GM21360 (cell line): ENCODE measurements around the gene MYLK4.
A peak's percentile ranks its signal among the peaks of the same experiment; 100 is the strongest.
"Not testable (repeated sequence)": the region's sequence is repeated elsewhere in the genome, so short reads cannot be mapped to it uniquely, and the experiment has no call there.

Experiments used
- ATAC-seq: cut with Tn5 transposase; IDR thresholded peaks from one replicate; pipeline ENCODE4 v1.9.1; 2021; ENCODE audit warnings: mild to moderate bottlenecking, moderate library complexity; ENCODE audit not compliant: unreplicated experiment

MYLK4 gene

GRCh38 chr6:2780102-2780737 is 29.5 kb upstream of the MYLK4 start:
- ATAC-seq, result no peak

GRCh38 chr6:2777249-2777648 is 26.5 kb upstream of the MYLK4 start:
- no peak for ATAC-seq

- ATAC-seq, result no peak
Observed at GRCh38 chr6:2775003-2775402, 24.3 kb upstream of the MYLK4 start.

GRCh38 chr6:2773449-2773848 is 22.7 kb upstream of the MYLK4 start:
- no peak for ATAC-seq

- no peak for ATAC-seq
Observed at GRCh38 chr6:2772840-2773239, 22.1 kb upstream of the MYLK4 start.

GRCh38 chr6:2771079-2771478 is 20.4 kb upstream of the MYLK4 start:
- no peak for ATAC-seq

- no peak for ATAC-seq
Observed at GRCh38 chr6:2770171-2770570, 19.4 kb upstream of the MYLK4 start.

- no peak for ATAC-seq
Observed at GRCh38 chr6:2768696-2769095, 18.0 kb upstream of the MYLK4 start.

GRCh38 chr6:2767657-2768524 is 17.2 kb upstream of the MYLK4 start:
- no peak for ATAC-seq

- ATAC-seq, result no peak
Observed at GRCh38 chr6:2766767-2767656, 16.3 kb upstream of the MYLK4 start.

- peak; percentile 27 for ATAC-seq
Observed at GRCh38 chr6:2765896-2766766, 15.4 kb upstream of the MYLK4 start.

- ATAC-seq, result peak; percentile 89
Observed at GRCh38 chr6:2765166-2765895, 14.6 kb upstream of the MYLK4 start, which contains the start of gene WRNIP1. WRNIP1 (plus strand) TSS chr6:2765393; CDS start chr6:2765623, 230 bp downstream.

- peak; percentile 51 for ATAC-seq
Observed at GRCh38 chr6:2764610-2765165, 14.0 kb upstream of the MYLK4 start.

- ATAC-seq, result no peak
Observed at GRCh38 chr6:2763876-2764540, 13.3 kb upstream of the MYLK4 start.

GRCh38 chr6:2763345-2763841 is 12.7 kb upstream of the MYLK4 start:
- ATAC-seq, result no peak

- not testable (repeated sequence) for ATAC-seq
Observed at GRCh38 chr6:2762868-2763267, 12.1 kb upstream of the MYLK4 start.

- ATAC-seq, result no peak
Observed at GRCh38 chr6:2760882-2761842, 10.4 kb upstream of the MYLK4 start.
